Superior temporal gyrus (tissue), 1 donor: Measurements from ENCODE around the gene CSDE1.

Source experiments
- DNase-seq: peaks from one replicate; pipeline ENCODE4 v3.0.0-alpha.2; 2016; ENCODE audit errors: extremely low spot score

Gene CSDE1

DNA sequence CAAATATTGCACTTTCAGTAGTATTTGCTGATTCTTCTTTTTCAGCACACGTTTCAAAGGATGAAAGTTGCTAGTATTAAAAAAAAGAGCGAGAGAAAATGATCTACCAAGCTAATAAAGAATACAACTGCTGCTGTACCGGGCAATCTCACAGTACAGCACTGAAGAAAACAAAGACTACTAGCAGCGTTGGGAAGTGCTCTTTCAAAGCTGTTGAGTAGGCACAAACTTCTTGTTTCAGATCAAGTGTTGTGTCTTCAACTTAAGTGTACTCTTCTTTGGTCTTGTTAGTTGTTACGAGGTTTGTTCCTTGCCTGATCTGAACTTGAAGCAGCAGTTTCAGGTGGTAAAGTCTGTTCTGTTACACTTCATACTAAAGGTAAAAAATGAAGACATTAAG is 7.9 kb downstream of the CSDE1 start:
- no peak for DNase-seq

DNA sequence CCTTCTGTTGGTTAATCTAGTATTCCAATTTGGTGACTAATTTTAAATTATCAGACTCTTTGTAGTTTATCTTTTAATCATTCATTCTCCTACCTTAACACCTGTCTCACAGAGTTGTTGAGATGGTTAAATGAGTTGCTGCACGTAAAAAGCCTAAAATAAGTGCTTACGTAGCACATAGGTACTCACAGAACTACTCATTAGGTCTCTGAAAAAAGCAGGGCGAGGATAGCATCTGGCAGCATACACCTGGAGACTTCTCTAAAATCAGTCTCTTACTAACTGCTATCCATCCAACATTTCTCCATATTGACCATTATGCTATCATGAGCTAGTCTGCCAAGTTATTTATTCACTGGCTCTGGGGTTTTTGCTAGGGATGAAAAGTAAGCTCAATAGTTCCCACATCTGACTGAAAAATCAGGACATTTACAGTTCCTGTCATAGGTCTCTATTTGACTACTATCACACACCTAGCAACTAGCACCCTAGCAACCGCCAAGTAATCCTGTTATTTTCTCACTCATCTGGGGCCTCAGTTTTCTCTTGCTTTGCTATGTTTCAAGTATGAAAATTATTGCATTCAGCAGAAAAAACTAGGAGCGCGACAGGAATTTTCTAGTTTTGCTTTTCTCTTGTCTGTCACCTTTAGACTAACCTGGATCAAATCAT is 11.2 kb downstream of the CSDE1 start:
- no peak for DNase-seq

DNA sequence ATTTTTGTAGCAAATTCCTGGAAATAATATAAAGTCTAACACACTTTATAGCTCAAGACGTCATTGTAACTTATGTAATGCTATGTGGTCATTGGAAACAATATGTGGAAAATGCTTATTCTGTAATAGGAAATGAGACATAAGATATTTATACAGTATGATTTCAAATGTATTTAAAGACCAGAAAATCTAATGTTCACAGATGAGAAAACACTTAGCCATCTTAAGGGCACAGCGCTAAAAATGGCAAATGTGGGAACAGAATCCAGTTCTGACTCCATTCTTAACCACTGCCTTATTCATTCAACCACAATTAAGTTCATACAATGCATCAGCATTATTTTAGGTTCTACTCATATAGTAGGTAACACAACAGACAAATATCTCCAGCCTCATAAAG is 12.5 kb downstream of the CSDE1 start:
- DNase-seq: no peak

DNA sequence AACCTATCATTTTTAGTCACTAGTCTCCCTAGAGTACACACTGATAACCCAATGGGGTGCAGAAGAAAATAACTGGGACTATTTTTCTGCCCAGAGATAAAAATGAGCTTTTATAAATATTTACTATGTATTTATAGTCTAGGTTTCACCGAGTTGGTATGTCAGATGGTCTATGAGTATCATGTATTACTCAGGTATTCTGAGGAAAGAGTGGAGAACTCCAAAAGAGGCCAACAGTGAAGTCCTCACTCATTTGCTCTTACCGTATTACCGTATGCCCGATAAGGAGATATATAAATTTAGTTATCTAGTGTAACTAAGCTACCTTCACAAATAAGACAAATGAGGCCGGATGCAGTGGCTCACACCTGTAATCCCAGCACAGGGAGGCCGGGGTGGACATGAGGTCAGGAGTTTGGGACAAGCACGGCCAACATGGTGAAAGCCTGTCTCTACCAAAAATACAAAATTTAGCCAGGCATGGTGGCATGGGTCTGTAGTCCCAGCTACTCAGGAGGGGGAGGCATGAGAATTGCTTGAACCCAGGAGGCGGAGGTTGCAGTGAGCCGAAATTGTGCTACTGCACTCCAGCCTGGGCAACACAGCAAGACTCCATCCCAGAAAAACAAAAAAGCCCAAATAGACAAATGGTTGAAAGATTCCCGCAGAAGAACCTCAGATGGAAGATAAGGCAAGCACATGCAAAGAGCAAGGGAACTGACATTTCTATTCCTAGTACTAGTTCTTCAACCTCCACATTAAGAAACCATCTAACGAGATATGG is 15.6 kb downstream of the CSDE1 start:
- DNase-seq: no peak

DNA sequence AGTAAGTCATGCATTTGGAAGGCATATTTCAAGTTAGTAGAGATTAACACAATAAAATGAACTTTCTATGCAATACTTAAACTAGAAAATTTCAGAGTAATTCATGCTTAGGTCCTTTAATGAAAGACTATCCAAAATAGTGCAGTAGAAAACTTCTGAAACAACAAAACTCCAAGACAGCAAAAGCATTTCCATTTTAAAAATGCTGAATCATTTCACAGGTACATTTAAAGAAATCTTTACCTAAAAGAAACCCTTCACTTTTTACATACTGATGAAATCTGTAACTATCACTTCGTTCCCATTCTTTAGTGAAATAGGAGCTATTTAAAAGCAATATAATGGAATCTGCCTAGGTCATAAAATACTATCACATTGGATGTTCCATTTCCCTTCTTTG is 17.5 kb downstream of the CSDE1 start:
- no peak for DNase-seq

DNA sequence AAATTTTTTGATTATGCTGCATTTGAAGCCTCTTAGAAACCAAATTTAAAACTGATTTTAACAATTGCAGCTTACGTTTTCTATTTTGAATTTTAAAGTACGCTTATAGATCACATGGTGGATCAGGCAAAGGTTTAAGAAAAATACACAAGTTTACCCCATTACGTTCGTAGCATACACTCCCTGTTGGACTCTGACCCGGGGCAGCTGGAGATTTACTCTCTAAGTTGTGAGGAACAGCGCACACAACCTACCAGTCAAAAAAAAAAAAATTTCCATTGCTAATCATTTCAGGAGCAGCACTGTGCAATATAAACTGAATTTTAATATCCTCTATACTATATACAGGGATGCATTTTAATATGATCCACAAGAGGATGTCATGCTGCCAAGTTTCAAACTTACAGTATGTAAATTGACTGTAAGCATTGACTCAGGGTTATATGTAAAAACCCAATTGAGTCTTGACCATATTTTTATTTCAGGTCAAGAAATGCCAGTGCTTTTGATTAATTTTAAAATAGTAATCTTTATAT is 20.4 kb downstream of the CSDE1 start:
- no peak for DNase-seq

DNA sequence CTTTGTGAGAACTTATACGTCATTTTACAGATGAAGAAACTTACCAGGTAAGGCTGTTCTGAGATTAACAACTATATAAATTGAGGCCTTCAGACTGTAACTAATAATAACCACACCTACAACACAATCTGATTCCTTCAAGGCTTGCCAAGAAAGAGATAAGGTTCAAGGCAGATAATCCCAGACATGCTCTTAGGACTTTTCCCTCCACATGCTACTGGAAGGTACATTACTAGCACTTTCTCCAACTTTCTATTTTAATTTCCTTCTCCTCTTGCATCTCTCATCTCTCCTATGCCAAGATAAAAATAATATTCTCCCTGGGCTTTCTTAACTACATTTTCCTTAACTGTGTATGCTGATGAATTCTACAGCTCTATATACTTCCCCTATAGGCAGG is 22.3 kb downstream of the CSDE1 start:
- no peak for DNase-seq

DNA sequence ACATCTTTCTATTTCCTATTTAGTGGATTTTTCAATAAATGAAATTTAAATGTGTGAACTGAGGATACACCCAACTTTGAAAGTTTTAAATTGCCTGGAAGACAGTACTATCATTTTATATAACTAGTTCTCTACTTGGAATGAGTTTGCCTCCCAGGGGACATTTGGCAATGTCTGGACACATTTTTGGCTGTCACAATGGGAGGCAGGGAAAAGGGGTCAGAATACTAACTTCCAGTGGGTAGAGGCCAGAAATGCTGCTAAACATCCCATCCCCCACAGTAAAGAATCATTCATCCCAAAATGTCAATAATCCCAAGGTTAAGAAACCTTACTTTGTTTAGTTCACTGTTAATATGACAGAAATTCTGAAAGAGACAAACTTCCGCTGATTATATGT is 28.0 kb downstream of the CSDE1 start:
- DNase-seq: no peak

DNA sequence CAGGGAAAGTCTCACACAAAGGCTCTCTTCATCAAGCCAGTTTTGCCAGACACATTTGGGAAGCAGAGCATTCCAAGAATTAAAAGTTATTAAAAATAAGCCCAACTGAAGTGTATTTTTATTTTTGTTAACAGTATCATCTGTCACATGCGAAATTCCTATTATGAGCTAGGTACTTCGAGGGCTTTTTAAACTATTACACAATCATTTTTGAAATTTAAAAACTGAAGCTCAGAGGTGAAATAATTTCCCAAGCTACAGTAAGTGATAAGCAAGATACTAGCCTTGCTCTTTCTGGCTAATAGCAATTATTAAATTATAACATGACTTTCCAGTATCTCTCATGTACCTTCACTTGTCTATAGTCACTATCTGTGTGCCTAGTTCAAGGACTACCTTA is 29.2 kb downstream of the CSDE1 start:
- DNase-seq: no peak

DNA sequence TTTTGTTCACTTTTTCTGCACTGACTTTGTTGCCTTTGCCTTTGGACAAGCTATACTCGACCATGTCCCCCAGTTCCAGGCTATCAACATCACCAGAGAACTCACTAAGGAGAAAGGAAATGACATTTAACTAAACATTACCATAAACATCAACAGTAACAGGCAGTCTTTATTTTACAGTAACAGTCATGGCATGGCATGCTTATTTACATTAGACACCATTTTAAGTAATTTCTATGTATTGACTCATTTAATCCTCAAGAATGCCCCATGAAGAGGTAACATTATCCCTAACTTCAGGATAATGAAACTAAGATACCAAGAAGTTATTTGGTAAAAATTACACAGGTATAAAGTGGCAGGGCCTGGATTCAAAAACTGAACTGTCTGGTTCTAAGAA is 32.6 kb downstream of the CSDE1 start:
- DNase-seq: no peak

DNA sequence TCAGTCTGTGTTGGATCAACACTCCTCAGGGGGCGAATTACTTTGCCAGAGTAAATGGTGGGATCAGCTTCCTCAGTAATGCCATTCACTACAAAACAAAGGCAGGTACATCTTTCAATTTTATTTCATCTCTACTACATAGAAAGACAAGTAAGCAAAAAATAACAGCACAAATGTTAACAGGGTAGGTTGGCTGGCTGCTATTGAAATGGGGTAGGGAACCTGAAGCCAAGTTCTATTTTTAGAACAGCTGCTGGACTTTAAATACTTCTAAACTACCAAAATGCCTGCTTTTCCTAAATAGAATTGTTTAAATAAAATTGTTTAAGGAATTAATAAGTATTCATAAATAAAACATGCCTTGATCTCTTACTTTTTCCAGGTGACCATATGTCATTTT is 33.9 kb downstream of the CSDE1 start:
- DNase-seq: no peak

DNA sequence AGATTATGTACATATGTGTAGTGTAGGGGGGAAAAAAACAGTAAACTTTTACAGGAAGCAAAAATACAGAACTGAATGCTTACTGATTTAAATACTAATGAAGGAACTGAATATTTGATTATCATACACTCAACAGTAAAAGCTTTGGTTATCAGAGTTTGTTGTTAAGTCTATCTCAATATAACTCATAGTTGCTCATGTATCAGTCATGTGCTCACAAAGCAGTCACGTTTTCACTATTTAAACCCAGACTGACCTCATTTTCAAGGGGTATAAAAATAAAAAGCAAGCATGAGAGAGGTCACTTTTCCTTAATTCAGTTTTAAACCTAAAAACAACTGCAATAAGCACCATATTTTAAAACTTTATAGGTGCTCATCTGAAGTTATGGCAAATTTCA is 34.3 kb downstream of the CSDE1 start:
- no peak for DNase-seq

DNA sequence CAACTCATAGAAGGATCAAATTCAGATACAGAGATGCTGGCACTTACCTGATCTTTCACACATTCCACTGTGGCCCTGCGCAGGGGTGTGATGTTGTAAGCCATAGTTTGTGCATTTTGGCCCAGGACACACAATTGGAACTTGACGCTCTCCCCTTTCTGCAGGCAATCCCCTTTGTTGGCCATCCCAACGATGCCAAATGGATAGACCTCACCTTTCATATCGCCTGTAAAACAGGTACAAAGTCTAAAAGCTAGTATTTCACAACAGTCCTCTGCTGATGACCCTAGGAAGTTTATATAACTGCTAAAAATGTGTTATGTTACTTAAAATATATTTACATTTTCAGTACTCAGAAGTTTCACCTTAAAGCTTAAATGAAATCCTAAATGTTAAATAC is 37.3 kb downstream of the CSDE1 start:
- DNase-seq: no peak

DNA sequence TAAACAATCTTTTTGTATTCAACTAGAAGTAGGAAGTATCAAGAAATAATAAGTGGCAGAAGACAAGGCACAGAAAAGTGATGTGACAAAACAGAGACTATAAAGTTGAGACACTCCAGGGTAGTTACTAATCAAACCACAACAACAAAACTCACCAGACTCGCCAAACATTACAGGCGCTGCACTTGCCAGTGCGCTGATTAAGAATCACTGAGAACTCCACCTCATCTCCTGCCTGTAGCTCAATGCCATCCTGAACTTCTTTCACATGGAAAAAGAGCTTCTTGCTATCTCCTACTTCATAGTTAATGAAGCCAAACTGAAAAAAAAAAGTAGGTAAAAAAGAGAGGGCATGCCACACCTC is 38.4 kb downstream of the CSDE1 start:
- no peak for DNase-seq

DNA sequence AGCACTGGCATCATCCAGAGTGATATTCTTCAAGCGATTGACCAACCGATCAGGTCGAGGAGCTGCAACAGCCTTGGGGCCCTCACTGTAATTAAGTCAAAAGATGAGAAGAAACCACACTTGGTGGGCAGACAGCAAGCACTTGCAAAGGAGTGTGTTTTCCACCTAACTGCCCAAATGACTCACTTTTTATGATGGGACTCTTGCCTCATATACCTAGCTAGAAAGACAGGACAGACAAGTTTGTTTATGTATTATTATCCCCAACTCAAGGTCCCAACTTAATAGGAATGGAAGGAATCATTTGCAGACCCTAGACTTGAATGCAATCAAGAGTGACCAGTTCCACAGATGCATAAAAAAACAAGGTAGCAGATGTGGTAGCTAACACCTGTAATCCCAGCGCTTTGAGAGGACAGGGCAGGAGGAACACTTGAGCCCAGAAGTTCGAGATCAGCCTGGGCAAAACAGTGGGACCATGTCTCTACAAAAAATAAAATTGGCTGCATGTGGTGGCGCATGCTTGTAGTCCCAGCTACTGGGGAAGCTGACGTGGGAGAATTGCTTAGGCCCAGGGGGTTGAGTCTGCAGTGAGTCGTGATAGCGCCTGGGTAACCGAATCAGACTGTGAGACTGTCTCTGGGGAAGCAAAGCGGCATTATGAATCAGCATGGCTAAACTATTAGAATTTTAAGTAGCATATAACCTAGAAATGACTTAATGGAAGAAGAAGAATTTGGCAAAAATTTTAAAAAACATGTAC is 38.9 kb downstream of the CSDE1 start:
- DNase-seq: no peak

DNA sequence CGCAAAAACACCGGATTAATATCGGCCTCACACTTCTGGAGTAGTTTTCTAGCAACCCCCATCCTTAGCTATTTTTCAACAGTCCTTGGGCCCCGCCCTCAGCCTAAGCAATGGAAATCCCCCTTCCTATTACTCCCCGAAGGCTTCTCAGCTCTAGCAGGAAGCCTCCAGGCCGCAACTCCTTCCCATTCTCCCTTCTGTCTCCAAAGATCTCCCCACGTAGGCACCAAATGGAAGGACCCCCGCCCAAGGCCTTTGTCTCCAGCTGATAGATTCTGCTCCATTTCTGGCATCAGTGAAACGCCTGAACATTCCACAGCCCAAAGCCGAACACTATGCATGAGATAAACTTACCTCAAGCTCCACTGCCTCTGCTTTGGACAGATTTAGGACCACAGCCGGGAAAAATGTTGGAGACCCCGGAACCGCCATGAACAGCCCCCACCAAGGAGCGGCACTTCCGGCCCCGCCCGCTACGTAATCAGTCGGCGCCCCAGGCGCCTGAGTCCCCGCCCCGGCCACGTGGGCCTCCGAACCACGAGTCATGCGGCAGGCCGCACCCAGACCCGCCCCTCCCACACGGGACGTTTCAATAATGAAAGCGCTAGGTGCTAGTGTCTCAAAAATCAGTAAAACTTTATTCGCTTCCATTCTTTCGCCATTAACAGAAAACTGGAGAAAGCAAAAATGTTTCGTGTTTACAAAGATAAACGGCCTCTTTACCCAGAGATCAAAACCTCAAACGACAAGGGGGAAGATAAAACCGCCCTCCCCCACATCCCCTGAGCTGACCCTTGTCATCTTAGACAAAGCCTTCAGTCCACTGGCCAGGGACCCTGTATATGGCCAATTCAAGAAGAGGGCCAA is 41.2 kb downstream of the CSDE1 start, which contains the start of gene NRAS:
TSS of gene NRAS (minus strand) at position 468 of the 867 bp plus-strand sequence. CDS start 611 bp downstream, outside the sequence.
- DNase-seq: peak; percentile 96

DNA sequence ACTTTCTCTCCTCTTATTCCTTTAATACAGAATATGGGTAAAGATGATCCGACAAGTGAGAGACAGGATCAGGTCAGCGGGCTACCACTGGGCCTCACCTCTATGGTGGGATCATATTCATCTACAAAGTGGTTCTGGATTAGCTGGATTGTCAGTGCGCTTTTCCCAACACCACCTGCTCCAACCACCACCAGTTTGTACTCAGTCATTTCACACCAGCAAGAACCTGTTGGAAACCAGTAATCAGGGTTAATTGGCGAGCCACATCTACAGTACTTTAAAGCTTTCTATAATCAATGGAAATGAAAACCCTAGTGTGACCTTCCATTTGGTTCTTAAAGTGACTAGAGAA is 41.9 kb downstream of the CSDE1 start:
- no peak for DNase-seq

DNA sequence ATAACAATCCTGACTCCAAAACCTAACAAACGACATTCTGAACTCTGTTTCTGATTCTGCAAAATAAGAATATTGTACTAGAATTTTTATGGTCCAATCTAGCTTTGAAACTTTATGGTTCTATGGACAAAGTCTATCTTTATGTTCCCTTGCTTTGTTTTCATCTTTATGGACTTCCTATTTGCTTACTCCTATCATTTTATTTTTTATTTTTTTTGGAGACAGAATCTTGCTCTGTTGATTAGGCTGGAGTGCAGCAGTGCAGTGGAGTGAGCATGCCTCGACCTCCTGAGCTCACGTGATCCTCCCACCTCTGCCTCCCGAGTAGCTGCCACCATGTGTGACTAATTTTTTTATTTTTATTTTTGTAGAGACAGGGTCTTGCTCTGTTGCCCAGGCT is 44.8 kb downstream of the CSDE1 start:
- DNase-seq: no peak

DNA sequence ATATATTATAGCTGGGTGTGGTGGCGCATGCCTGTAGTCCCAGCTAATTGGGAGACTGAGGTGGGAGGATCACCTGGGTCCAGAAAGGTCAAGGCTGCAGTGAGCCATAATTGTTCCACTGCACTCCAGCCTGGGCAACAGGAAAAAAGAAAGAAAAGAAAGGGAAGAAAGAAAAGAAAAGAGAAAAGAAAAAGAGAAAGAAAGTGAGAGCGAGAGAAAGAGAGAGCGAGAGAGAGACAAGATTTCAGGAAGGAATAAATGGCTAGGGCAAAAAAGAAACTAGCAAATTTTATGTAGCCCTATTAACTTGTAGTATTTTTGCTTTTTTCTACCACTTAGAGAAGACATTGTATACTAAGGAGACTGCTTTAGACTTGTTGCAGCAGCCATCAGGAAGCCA is 47.4 kb downstream of the CSDE1 start:
- DNase-seq: no peak

DNA sequence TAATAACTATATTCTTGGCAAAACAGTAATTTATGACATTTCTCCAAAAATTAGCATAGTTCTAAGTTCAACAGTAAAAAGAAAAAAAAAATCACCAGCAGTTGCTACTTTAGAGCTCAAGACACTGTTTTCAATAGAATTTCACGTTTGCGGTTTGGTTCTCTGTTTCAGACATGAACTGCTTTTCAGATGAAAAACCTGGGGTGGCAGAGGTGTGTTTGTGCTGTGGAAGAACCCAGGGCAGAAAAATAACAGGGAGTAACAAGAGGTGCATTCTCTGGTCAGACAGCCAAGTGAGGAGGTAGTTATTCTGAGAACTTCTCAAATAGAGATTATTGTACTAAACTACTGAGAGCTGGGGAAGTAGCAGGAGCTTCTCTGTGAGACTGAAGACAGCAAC is 50.2 kb downstream of the CSDE1 start:
- no peak for DNase-seq

DNA sequence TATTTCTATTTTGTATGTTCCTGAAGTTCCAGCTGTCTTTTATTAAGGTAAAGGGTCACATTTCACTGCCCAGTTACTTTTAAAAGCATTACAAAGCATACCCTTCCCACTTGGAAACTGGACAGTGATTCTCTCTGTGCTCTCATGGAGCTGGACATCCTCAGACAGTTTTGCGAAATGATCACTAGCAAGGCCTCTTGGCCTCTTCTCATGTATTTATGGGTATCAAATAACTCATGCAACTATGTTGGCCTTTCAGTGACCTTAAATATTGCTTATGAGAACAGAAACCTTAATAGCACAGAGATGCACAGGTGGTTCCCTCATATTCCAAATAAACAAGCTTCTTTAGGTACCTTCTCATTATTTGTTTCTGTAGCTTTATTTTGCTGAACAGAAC is 54.5 kb downstream of the CSDE1 start:
- DNase-seq: no peak

DNA sequence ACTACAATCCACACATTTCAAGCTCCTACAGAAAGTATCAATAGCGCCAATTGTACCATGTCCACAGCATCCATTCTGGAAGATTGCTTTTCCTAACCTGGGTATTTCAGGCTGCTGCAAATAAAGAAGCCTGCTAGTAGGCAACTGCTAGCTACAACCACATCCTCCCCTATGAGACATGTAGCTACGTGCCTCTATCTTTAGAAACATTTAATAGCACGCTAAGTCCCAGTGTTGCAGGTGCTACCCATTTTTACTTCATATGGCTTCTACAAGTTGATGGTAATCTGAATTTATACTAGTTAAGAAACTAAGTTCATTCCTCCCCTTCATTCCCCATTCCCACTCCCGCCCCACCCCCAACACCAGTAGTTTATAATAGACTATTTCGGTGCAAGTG is 55.0 kb downstream of the CSDE1 start:
- no peak for DNase-seq
